SU-DHL-6 (cell line): ENCODE results near the gene SRP68.

Experiments
- H2AFZ ChIP-seq: fragments of 200-600 bp; sonication (generic); 2 replicates; pipeline ENCODE4 v1.6.1; 2014; ENCODE audit warnings: low read depth, mild to moderate bottlenecking, moderate library complexity, mixed read lengths, antibody characterized with exemption, low read length; ENCODE audit not compliant: severe bottlenecking
- H3F3A ChIP-seq: fragments of 200-600 bp; shearing (Covaris generic); 2 replicates; pipeline ENCODE4 v1.6.0; 2016; ENCODE audit warnings: antibody characterized with exemption, mild to moderate bottlenecking; ENCODE audit not compliant: insufficient read depth
- H3K27ac ChIP-seq: fragments of 200-600 bp; sonication (generic); 2 replicates; pipeline ENCODE4 v1.5.1; 2016; ENCODE audit warnings: low read depth, mild to moderate bottlenecking, low read length, moderate library complexity, mixed read lengths
- H3K27me3 ChIP-seq: fragments of 200-600 bp; sonication (generic), shearing (Covaris generic); 2 replicates; pipeline ENCODE4 v1.6.0; 2014; ENCODE audit warnings: mild to moderate bottlenecking, low read length
- H3K36me3 ChIP-seq: fragments of 200-600 bp; sonication (generic); 2 replicates; pipeline ENCODE4 v1.6.1; 2014; ENCODE audit warnings: mild to moderate bottlenecking, low read length, mixed read lengths
- H3K4me2 ChIP-seq: fragments of 300-600, 200-600 bp; shearing (Covaris generic), sonication (generic); 2 replicates; pipeline ENCODE4 v1.6.0; 2014; ENCODE audit warnings: low read length, low read depth, mild to moderate bottlenecking; ENCODE audit not compliant: poor library complexity, severe bottlenecking
- H3K4me3 ChIP-seq: fragments of 200-600 bp; sonication (generic); 2 replicates; pipeline ENCODE4 v1.5.1; 2014; ENCODE audit warnings: antibody characterized with exemption, low read length, mild to moderate bottlenecking, mixed read lengths; ENCODE audit not compliant: insufficient read depth, poor library complexity, severe bottlenecking
- H3K79me2 ChIP-seq: fragments of 200-600 bp; sonication (generic); 2 replicates; pipeline ENCODE4 v1.6.1; 2014; ENCODE audit warnings: mild to moderate bottlenecking, low read length, moderate library complexity; ENCODE audit not compliant: insufficient read depth
- H3K9ac ChIP-seq: fragments of 200-600 bp; sonication (generic); 2 replicates; pipeline ENCODE4 v1.7.0; 2014; ENCODE audit warnings: mild to moderate bottlenecking, low read length
- H3K9me2 ChIP-seq: fragments of 200-600 bp; sonication (generic); replicated peaks from 2 replicates; pipeline ENCODE4 v1.6.1; 2014; ENCODE audit warnings: low read length; ENCODE audit not compliant: insufficient read depth
- H3K9me3 ChIP-seq: fragments of 200-600 bp; sonication (generic); 2 replicates; pipeline ENCODE4 v1.6.1; 2014; ENCODE audit warnings: low read length, mixed read lengths; ENCODE audit not compliant: insufficient read depth
- H4K20me1 ChIP-seq: fragments of 200-600 bp; sonication (generic); 2 replicates; pipeline ENCODE4 v1.6.1; 2014; ENCODE audit warnings: low read depth, mild to moderate bottlenecking, antibody characterized with exemption, low read length, moderate library complexity, mixed read lengths
- CTCF ChIP-seq: fragments of 200-600 bp; sonication (generic); IDR thresholded peaks from one replicate; pipeline ENCODE4 v1.5.1; 2017; ENCODE audit warnings: antibody characterized with exemption, mild to moderate bottlenecking, low read length, moderate library complexity; ENCODE audit not compliant: insufficient read depth, poor library complexity, severe bottlenecking
- EZH2phosphoT487 ChIP-seq: fragments of 200-600 bp; sonication (generic), shearing (Covaris generic); conservative IDR thresholded peaks from 2 replicates; pipeline ENCODE4 v1.6.1; 2018; ENCODE audit warnings: mild to moderate bottlenecking, antibody characterized with exemption, low read length, moderate library complexity, mixed read lengths

The SRP68 gene

GRCh38 chr17:76072148-76072858, at the start of gene SRP68:
TSS of gene SRP68 (minus strand) at chr17:76072517. CDS start at chr17:76072491, 26 bp downstream.
- Histone ChIP-seq H3K9me3 (no peaks in the 10 kb centered on the region), H4K20me1 (no peaks in the 10 kb centered on the region), H3K27ac (peak within 1 kb of the TSS; percentile 68), H3K36me3 (no peaks in the 10 kb centered on the region), H3F3A (peaks cover 12% of the 10 kb centered on the region), H2AFZ (peak within 1 kb of the TSS; percentile 91), H3K9ac (peak within 1 kb of the TSS; percentile 93), H3K4me2 (peak within 1 kb of the TSS; percentile 97), H3K9me2 (no peaks in the 10 kb centered on the region), H3K79me2 (peaks cover 31% of the 10 kb centered on the region), H3K27me3 (no peaks in the 10 kb centered on the region), H3K4me3 (peak within 1 kb of the TSS; percentile 90)
- TF ChIP-seq CTCF (no peak), EZH2phosphoT487 (no peak)

- Histone ChIP-seq H3K4me2 (peak overlapping the region; percentile 13), H3K27ac (no peak overlapping the region)
These were observed 49.7 kb upstream of the SRP68 start for GRCh38 chr17:76121932-76122430.

GRCh38 chr17:76120658-76121008, 48.3 kb upstream of the SRP68 start:
- Histone ChIP-seq H3K27ac (no peak overlapping the region), H3K4me3 (no peak overlapping the region)

More at GRCh38 chr17:76121932-76122430, 49.7 kb upstream of the SRP68 start:
- H4K20me1 ChIP-seq: no peaks in the 10 kb centered on the region
- H3K4me3 ChIP-seq: no peak overlapping the region
- peak overlapping the region; percentile 27 for H2AFZ ChIP-seq
- no peaks in the 10 kb centered on the region for H3F3A ChIP-seq
- TF ChIP-seq EZH2phosphoT487 (no peak), CTCF (no peak)
- no peaks in the 10 kb centered on the region for H3K9me2 ChIP-seq
- no peaks in the 10 kb centered on the region for H3K79me2 ChIP-seq
- H3K27me3 ChIP-seq: no peaks in the 10 kb centered on the region
- H3K9me3 ChIP-seq: no peaks in the 10 kb centered on the region
- H3K9ac ChIP-seq: no peak overlapping the region
- no peaks in the 10 kb centered on the region for H3K36me3 ChIP-seq

More at GRCh38 chr17:76120658-76121008, 48.3 kb upstream of the SRP68 start:
- Histone ChIP-seq H3K9me2 (no peaks in the 10 kb centered on the region), H3K4me2 (no peak overlapping the region), H3K27me3 (no peaks in the 10 kb centered on the region), H3K36me3 (no peaks in the 10 kb centered on the region), H3K79me2 (no peaks in the 10 kb centered on the region), H3F3A (no peaks in the 10 kb centered on the region), H3K9ac (no peak overlapping the region), H4K20me1 (no peaks in the 10 kb centered on the region), H2AFZ (no peak overlapping the region), H3K9me3 (no peaks in the 10 kb centered on the region)
- no peak for TF ChIP-seq CTCF
- TF ChIP-seq EZH2phosphoT487: no peak
